NB4 (cell line): Measurements from ENCODE around the gene GRK6.

Experiments
- MYC ChIP-seq: IDR thresholded peaks from 2 replicates; pipeline ENCODE4 v1.6.1; 2011; ENCODE audit warnings: low read depth, low read length
- POLR2A ChIP-seq: IDR thresholded peaks from 2 replicates; pipeline ENCODE4 v1.6.1; 2011; ENCODE audit warnings: mild to moderate bottlenecking; ENCODE audit not compliant: insufficient read length; ENCODE audit errors: extremely low read depth
- TF ChIP-seq, protein P1 (sequence below): IDR thresholded peaks from one replicate; pipeline ENCODE4 v1.5.1; 2012; ENCODE audit warnings: low read depth, low read length
- TF ChIP-seq, protein P2 (sequence below): IDR thresholded peaks from 2 replicates; pipeline ENCODE4 v1.6.1; 2011; ENCODE audit warnings: low read depth, low read length

- TF ChIP-seq, protein P1, sequence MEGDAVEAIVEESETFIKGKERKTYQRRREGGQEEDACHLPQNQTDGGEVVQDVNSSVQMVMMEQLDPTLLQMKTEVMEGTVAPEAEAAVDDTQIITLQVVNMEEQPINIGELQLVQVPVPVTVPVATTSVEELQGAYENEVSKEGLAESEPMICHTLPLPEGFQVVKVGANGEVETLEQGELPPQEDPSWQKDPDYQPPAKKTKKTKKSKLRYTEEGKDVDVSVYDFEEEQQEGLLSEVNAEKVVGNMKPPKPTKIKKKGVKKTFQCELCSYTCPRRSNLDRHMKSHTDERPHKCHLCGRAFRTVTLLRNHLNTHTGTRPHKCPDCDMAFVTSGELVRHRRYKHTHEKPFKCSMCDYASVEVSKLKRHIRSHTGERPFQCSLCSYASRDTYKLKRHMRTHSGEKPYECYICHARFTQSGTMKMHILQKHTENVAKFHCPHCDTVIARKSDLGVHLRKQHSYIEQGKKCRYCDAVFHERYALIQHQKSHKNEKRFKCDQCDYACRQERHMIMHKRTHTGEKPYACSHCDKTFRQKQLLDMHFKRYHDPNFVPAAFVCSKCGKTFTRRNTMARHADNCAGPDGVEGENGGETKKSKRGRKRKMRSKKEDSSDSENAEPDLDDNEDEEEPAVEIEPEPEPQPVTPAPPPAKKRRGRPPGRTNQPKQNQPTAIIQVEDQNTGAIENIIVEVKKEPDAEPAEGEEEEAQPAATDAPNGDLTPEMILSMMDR: no peak
- TF ChIP-seq MYC: no peak
- TF ChIP-seq POLR2A: no peak
- TF ChIP-seq, protein P2, sequence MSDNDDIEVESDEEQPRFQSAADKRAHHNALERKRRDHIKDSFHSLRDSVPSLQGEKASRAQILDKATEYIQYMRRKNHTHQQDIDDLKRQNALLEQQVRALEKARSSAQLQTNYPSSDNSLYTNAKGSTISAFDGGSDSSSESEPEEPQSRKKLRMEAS: no peak
These were observed 7.3 kb downstream of the GRK6 start for GRCh38 chr5:177433658-177434217.
